ENCODE measurements around the gene PRM1. TPM values are rescaled to one million over a fixed set of nuclear protein-coding genes. Genes with fewer than 3 reads are reported as not detected.

PRM1 gene
- total RNA-seq, 1 experiment from 2014 or later, result 0.48 TPM

GRCh38 chr16:11256661-11257130, 24.4 kb downstream of the PRM1 start:
- Mint-ChIP-seq H3K4me1 (peaks cover 44% of the 10 kb centered on the region), H3K27me3 (ENCODE audit: low read depth) (no peaks in the 10 kb centered on the region; the same call in 1 of the 2 replicates)

GRCh38 chr16:11255737-11256660, 25.1 kb downstream of the PRM1 start, which contains the start of gene SOCS1:
SOCS1 (minus strand) TSS chr16:11256204; CDS start chr16:11255478, 726 bp downstream.
- POLR2A ChIA-PET, result interaction anchor here (0.6 to 3.0 kb wide), 38 partner anchors 8 to 1114 kb away, joined by 3 to 27 read pairs (median 4); partner anchors contain the start of gene TNP2
- Mint-ChIP-seq H3K27me3 (ENCODE audit: low read depth) (no peaks in the 10 kb centered on the region; the same call in 1 of the 2 replicates), H3K9me3 (no peaks in the 10 kb centered on the region), H3K36me3 (peaks cover 19% of the 10 kb centered on the region), H3K4me3 (peak within 1 kb of the TSS; percentile 87), H3K4me1 (peaks cover 44% of the 10 kb centered on the region), H3K27ac (peak within 1 kb of the TSS; percentile 95)
- CTCF ChIA-PET, result interaction anchor here (0.6 to 5.1 kb wide), 64 partner anchors 8 to 409 kb away, joined by 3 to 104 read pairs (median 5); partner anchors contain the start of genes DEXI, LITAF, PRM2 and PRM3
- ATAC-seq, result peak; percentile 62
- peak; percentile 90 for DNase-seq (ENCODE audit: low spot score)
- TF ChIP-seq PRDM15 (CRISPR knock-in tag; IDR thresholded peaks at IDR 0.05), result no peak
- no peak for TF ChIP-seq AR (CRISPR knock-in tag; IDR thresholded peaks at IDR 0.05)
- peak; percentile 66; the same call in 1 of the 2 replicates for TF ChIP-seq CDX4 (CRISPR knock-in tag; IDR thresholded peaks at IDR 0.05; ENCODE audit: borderline replicate concordance)

More at GRCh38 chr16:11256661-11257130, 24.4 kb downstream of the PRM1 start:
- peak; percentile 1 for ATAC-seq
- H3K36me3 Mint-ChIP-seq, result peaks cover 19% of the 10 kb centered on the region
- ChIA-PET CTCF (interaction anchor here (0.6 to 5.1 kb wide), 49 partner anchors 9 to 409 kb away, joined by 3 to 104 read pairs (median 7); partner anchors contain the start of genes PRM1, PRM2, PRM3 and TNP2), POLR2A (interaction anchor here (0.6 to 3.0 kb wide), 29 partner anchors 16 to 1115 kb away, joined by 3 to 27 read pairs (median 4); no protein-coding TSS in a partner anchor)
- no peaks in the 10 kb centered on the region for H3K9me3 Mint-ChIP-seq
- peak overlapping the region; percentile 87 for H3K4me3 Mint-ChIP-seq
- TF ChIP-seq ZNF138 (CRISPR knock-in tag; conservative IDR thresholded peaks at IDR 0.05) (no peak), SMAD3 (CRISPR knock-in tag; IDR thresholded peaks at IDR 0.05; ENCODE audit: borderline replicate concordance) (no peak; the same call in 1 of the 2 replicates), ZNF532 (CRISPR knock-in tag; IDR thresholded peaks at IDR 0.05; ENCODE audit: borderline replicate concordance) (no peak), JAZF1 (CRISPR knock-in tag; IDR thresholded peaks at IDR 0.05) (no peak), JUN (CRISPR knock-in tag; IDR thresholded peaks at IDR 0.05) (0 out of 2 replicates have a peak, but pooled peaks have one; percentile 32), FOXP4 (CRISPR knock-in tag; IDR thresholded peaks at IDR 0.05) (0 out of 2 replicates have a peak, but pooled peaks have one; percentile 17), NR1H2 (CRISPR knock-in tag; IDR thresholded peaks at IDR 0.05) (0 out of 2 replicates have a peak, but pooled peaks have one; percentile 2), TEAD4 (CRISPR knock-in tag; IDR thresholded peaks at IDR 0.05) (no peak)
- H3K27ac Mint-ChIP-seq, result peak overlapping the region; percentile 95
- DNase-seq (ENCODE audit: low spot score), result peak; percentile 48

Data from WTC11 (cell line).